CD4-positive, alpha-beta T cell treated with Interleukin-2 at 100 ng/mL for 4 hours (primary cell): ENCODE data around the gene TBK1.

Experiments
- DNase-seq: peaks from one replicate; pipeline ENCODE4 v3.0.0-alpha.2; 2020; ENCODE audit warnings: low spot score

Gene TBK1

DNA sequence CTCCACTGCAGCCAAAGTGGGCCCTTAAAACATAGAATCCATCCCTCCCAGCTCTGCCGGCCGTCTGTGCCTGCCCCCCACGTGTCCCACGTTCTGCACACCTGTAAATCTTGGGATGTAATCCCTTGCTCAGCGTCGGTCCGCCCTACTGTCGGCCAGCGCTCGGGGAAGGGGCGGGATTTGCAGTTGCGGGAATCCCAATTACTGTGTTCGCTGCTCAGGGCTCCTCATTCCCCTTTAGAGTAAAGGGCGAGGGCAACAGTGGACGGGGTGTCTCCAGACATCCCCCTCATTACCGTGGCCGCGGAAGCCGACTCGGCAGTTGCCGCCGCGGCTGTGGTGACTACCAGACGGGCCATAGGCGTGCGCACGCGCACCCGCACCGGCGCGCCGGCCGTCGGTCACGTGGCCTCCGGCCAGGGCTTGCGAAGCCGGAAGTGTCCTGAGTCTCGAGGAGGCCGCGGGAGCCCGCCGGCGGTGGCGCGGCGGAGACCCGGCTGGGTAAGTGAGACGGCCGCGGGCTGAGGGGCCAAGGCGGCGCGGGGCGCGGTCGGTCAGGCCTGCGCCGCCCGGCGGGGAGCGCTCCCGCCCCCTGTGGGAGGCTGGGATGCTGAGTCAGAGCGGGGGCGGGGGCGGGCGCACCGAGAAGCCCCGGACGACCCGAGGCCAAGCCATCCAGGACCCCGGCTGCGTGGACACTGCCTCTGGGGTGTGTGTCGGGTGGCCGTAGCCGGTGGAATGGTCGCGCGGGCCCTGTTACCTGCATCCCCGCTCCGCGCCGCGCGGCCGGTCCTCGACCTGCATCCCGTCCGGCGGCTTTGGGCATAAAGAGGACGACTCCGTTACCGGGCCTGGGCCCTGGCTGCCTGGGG lies at the start of gene TBK1:
TSS of gene TBK1 (plus strand) at position 434 of the 872 bp plus-strand sequence. CDS start 3,751 bp downstream, outside the sequence.
- DNase-seq, result peak; percentile 59

DNA sequence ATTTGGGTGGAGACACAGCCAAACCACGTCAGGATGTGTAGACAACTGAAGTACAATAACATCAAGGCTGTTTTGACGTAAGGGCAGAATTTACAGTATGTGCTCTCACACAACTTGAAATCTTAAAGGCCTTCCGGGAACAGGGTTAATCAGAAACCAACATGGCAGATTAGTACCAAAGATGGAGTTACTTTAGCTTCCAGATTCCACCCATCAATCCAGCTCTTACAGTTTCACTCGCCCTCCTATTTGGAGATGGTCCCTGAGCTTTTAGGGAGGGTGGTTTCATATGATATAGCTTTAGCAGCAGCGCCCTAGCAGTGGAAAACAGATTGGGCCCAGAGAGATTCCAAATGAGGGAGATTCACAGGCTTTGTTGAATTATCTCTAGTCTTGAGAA lies 49.7 kb upstream of the TBK1 start:
- DNase-seq, result no peak

DNA sequence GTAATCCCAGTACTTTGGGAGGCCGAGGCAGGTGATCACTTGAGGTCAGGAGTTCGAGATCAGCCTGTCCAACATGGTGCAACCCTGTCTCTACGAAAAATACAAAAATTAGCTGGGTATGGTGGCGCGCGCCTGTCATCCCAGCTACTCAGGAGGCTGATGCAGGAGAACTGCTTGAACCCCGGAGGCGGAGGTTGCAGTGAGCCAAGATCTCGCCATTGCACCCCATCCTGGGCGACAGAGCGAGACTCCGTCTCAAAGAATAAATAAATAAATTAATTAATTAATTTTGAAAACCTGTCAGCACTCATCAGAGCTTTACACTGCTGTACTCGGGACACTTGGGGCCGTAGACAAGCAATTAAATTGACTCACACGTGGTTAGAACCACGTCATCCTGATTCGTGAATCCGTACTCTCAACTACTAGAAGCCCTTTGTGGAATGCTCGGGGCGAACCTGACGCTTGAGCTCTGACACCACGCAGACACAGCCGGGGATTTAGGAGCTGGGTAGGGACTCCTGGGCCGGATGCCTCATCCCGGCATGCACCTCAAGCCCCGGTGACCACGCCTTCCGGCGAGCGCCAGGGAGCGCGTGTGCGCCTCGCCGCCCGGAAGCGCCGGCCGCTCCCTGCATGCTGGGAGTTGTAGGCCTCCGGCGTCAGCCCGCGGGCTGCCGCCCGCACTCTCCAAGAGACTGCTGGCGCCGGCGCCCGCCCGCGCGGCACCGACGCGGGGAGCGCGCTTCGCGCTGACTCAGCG lies 48.0 kb upstream of the TBK1 start, which contains the start of gene XPOT:
TSS of gene XPOT (plus strand) at position 686 of the 763 bp plus-strand sequence. CDS start 5,644 bp downstream, outside the sequence.
- DNase-seq, result peak; percentile 94

DNA sequence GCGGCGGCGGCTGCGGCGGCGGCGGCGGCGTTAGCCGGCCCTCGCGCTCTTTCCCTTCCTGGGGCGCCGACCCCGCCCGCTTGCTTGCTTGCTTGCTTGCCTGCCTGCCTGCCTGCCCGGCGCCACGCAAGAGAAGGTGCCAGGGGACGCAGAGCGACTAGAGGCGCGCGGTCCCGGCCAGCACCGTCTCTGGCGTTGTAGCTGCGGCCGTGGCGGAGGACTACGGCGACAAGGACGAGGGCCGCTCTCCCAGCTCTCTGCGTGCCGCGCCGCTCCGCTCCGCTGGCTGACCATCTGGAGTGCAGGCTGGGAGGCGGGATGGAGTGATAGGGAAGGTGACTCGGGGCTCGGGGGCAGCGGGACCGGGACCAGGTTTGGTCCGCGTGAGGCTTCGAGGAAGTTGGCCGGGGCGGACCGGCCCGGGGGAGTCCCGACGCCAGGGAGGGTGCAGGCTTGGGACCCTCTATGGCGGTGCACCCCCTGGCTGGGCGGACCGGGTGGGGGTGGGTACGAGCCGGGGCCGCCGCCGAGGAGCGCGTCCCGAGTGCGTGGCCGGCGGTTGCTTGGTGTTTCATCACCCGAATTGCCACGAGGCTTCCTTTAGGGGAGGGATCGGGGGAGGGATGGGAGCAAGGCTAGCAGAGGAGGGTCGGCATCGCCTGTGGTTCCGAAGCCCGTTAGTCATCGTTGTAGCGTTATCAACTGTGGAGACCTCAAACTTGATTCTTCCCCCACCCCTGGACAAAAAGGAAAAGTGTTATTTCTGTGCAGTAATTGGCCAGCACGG lies 47.3 kb upstream of the TBK1 start:
- DNase-seq, result peak; percentile 50

DNA sequence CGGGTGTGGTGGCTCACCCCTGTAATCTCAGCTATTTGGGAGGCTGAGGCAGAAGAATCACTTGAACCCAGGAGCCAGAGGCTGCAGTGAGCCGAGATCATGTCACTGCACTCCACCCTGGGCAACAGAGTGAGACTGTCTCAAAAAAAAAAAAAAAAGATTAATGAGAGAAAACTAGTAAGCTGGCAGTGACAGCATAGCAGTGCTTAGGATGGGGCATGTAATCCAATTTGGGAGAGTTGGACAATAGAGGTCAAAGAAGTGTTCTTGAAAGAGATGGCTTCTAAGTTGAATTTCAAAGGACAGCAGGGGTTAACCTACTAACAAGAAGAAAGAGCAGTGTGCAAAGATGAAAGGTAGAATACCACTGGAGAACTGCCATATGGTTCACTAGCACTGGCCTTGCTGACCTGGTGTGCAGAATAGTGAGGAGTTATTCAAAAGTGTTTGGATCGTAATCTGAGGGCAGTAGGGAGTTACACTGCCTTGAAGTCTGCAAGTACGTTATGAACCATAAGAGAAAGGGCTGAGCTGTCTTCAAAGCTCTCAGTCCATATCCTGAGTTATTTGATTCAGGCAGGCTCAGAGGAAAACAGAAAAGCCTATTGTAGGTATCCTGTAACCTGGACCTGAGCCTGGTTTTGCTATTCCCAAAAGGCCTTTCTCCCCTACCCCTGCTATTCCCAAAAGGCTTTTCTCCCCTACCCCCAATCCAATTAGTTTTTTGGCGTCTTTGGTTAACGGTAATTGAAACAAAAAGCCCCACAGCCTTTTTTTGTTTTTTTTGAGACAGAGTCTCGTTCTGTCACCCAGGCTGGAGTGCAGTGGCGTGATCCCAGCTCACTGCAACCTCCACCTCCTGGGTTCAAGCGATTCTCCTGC lies 44.3 kb upstream of the TBK1 start:
- no peak for DNase-seq

DNA sequence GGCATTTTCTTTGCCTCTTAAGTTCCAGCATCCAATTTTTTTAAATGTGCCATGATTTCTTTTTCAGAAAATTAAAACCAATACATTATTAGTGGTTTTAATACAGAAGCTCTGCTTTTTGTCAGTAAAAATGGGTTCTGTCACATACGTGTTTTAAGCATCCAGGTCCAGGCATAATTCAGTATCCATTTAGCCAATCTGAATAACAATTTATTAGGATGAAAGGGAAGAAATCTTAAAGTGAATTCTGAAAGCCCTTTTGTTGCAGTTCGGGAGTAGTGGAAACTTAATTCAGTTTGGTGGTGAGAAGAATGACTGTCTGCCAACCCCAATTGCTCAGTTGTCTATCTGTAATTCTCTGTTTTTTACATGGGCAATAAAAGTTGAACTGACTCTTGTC lies 40.5 kb upstream of the TBK1 start:
- DNase-seq, result no peak

DNA sequence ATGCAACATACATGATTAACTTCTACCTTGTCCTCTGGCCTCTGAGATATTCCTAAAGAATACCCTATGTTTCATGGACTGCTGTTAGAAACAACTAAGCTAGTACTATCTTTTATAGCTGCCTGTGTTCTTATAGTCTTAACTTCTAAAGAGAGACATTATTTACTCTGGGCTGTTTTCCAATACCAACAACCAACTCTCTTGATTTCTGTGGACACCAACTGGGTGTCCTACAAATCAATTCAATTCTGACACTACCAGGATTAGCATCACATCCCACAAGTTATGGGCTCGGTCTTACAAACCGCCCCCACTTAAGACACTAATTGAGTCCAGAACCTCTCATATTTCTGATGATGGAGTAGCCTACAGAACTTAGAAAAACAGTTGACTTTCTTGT lies 39.5 kb upstream of the TBK1 start:
- DNase-seq, result no peak

DNA sequence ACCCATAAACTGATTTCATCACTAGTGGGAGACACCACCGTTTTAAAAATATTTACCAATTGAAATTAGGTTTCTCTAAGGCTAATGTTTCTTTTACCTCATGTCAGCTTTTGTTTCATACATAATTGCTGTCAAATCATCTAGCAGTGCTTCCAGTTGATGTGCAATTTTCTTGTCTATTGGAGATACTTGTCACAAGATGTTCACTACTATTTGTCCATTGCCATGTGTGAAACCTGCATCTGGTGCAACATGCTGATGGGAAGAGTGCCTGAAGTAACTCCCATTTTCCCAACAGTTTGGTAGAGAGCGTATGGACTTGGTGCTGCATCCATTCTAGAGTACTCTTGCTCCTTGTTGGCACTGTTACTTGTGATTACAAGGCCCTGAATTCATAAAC lies 38.0 kb upstream of the TBK1 start:
- DNase-seq, result no peak

DNA sequence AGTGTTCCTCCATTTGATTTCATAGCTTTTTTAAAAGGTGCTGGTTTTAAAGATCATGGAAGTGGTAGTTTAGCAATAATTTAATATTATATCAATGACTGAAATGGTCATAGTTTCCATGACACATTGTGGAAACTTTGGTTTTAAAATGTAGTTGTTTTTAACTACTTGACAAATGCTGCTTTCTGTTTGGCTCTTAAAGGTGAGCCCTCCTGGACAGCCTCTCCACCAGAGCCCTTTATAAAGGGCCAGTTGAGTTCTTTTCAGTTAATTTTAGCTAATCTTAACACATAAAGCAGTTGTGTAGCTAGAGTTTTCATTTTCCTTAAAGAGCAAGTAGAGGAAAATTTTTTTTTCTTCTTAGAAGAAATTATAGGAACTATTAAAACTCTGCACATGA lies 33.7 kb upstream of the TBK1 start:
- DNase-seq, result no peak

DNA sequence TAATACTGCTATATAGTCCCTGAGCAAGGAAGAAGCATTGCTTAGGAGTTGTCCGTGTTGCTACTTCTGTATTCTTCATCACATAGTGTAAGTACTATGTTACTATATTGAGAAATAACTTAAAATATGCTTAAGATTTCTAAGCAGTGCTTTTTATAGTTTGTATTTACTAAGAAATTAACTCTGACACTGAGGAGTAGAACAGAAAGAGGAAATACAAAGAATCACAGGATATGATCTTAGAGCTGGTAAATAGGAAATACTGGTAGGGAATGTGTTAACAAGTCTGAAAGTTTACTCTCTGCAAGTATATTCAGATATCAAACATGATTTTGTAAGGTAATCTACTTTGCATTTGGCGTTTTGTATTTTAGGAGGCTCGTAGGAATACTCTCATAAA lies 32.2 kb upstream of the TBK1 start:
- DNase-seq, result no peak

DNA sequence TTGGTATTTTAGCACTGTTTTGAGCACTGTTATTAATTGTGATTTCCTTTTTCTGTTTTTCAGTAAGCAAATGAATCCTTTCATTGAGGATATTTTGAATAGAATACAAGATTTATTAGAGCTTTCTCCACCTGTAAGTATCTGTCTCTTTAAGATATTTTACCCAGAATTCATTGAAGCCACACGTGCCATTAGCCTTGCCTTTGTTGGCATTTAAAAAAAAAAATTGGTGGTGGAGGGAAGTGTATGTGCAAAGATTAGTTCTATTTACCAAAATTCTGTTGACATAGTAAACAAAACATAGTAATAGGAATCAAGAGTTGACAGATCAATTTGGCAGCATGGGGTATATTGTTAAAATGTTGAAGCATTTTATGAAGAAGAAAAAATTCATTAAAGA lies 23.9 kb upstream of the TBK1 start:
- DNase-seq, result no peak

DNA sequence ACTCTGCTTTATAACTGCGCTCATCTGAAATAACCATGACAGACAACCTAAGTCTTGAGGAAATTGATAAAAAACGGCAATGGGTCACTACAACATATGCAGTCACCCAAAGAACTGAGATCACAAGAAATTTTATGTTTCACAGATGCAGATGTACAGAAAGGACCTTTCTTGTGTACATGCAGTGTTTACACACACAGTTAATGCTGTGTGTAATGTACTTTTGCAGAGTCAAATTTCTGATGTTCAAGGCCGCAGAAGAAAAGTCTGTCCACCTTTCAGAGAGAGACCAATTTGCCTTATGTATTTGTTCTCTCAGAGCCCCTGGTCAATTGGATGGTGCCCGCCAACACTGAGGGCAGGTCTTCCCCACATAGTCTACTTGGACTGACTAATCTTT lies 23.0 kb upstream of the TBK1 start:
- DNase-seq, result no peak

DNA sequence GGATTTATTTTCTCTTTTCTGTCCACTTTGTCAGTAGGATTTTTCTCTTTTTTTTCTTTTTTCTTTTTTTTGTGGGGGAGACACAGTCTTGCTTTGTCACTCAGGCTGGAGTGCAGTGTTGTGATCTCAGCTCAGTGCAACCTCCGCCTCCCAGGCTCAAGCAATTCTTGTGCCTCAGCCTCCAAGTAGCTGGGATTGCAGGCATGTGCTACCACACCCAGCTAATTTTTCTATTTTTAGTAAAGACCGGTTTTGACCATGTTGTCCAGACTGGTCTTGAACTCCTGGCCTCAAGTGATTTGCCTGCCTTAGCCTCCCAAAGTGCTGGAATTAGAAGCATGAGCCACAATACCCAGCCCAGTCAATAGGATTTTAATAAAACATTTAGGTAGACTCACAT lies 21.0 kb upstream of the TBK1 start:
- no peak for DNase-seq

DNA sequence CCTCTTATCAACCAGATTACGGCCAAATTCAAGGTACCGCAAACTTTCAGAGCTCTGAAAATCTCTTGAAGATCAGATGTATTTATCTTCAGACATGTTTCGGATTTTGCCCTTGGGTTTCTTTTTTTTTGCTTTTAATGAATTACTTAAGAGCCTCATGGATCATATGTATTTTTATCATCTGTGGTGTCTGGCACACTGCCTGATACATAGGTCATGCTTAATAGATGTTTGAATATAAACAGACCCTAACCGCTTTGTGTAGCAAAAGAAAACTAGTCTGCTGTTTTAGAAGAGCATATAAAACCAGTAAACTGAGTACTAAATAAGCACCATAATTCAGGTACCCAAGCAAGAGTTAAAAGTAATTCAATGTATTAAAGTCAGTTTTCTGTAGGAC lies 20.1 kb upstream of the TBK1 start:
- no peak for DNase-seq

DNA sequence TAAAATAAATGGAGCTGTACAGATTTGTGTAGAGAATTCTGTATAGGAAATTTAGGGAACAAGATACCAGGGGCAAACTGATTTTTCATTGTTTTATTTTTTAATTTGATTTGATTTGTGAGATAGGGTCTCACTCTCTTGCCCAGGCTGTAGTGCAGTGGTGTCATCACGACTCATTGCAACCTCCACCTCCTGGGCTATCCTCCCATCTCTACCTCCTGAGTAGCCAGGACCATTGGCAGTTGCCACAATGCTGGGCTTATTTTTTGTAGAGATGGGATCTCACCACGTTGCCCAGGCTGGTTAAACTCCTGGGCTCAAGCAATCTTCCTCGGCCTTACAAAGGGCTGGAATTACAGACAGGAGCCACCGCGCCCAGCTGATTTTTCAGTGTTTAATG lies 18.0 kb upstream of the TBK1 start:
- DNase-seq, result no peak

DNA sequence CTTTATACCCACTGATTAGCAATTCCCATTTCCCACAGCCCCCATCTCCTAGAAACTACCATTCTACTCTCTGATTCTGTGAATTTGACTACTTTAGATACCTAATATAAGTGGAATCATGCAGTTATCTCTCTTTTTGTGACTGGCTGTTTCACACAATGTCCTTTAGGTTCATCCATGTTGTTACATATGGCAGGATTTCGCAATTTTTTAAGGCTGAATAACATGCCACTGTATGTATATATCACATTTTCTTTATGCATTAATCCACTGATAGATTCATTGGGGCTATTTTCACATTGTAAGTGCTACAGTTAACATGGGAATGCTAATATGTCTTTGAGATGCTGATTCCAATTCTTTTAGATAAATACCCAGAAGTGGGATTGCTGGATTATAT lies 11.8 kb upstream of the TBK1 start:
- no peak for DNase-seq

DNA sequence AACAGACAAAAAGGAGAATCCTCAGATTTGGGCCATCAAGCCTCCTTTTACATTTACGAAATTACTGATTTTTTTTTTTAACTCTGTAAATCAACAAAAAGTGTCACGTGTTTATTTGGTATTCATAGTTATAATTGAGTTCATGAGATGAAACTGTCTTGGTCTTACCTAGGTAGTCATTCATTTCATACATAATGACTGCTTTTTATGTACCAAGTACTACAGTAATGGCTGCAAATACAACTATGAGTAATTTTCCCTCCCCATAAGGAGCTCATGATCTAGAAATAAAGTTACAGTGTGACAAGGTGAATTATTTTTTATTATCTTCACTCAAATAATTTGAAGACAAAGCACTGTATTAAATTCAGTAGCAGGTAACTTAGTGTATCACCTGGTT lies 6.4 kb upstream of the TBK1 start:
- no peak for DNase-seq

DNA sequence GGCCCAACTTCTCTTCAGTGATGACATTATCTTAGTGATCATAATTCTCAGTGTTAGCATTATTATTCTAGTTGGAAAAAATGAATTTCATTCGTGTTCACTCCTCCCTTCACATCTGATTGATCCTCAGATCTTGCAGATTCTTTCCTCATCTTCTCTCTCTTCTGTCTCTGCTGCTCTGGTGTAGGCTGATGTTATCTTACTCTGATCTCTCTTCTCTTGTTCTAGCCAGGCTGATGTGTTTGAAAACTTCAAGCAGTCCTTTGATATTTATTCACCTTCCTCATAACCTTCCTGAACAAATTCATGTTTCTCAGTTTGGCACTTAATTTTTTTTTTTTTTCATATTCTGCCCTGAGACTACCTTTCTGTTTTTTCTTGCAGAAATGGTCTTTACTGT lies 5.6 kb upstream of the TBK1 start:
- DNase-seq, result no peak

DNA sequence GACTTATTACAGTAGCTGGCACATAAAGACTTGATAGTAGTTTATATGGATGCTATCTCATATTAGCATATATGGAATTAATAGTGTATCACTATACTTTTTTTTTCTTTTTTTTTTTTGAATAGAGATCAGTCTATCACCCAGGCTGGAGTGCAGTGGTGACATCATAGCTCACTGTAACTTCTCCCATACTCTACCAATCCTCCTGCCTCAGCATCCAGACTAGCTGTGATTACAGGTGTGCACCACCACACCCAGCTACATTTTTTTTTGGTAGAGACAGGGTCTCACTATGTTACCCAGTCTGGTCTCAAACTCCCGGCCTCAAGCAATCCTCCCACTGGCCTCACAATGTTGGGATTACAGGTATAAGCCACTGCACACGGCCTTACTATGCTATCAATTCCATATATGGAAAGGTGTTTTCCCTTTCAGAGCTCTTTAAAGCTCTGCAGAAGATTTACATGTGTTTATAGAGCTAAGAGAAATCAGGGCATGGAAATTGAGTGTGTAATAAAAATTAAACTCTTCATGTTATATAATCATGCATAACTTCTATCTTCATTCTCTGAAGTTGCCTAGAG lies 1.8 kb upstream of the TBK1 start:
- no peak for DNase-seq

DNA sequence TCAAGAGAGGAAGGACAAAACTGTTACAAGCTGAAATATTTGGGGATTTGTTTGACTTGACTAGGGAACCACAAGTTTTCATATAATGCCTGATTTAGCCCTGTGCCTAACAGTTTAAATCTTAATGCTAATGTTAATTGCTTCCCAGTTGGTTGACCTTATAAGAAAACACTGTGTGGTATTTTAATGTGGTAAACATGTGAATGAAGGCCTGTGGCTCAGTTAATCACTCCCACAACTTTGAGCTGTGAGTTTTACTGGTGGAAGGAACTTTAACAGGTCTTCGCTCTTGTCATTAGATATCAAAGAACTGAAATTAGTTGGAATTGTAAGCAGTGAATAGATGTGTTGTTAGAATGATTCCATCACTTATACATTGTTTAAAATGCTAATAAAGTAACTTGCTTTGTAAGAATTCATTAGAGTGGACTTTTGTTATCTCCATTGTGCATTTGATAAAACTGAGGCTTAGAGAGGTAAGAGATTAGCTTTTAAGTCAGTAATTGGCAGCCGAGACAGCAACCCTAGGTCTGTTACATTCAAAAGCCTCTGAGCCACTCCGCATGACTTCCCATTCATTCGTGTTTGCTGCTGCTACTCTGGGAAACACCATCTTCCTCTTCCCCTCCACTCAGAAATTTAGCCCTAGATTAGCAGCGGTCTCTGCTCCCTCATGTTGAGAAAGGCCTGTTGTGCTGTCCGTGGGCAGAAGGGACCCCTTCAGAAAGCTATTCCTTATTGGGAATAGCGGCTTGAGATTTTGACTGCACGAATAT lies 1.0 kb upstream of the TBK1 start:
- DNase-seq, result no peak
